Kidney (tissue), 14 donors: ENCODE measurements around the gene CDK14. TPM values are rescaled to one million over a fixed set of nuclear protein-coding genes. Genes with fewer than 3 reads are reported as not detected.

Source experiments
- DNase-seq, 5 donors: peaks; one replicate each; pipeline ENCODE4 v3.0.0-alpha.2; 2013 to 2020
- FAIRE-seq: peaks from 2 replicates; lab custom pipeline; 2012; peaks lifted over from hg19 to GRCh38; lab: Jason Lieb, UNC
- H3K27ac ChIP-seq, 2 donors: one replicate each; pipeline ENCODE4 v1.7.0; 2013; ENCODE audit warnings: low read depth in 2 of 2, low read length in 2 of 2, inconsistent platforms in 1 of 2
- H3K27me3 ChIP-seq: one replicate; pipeline ENCODE4 v1.7.1; 2013; ENCODE audit warnings: low read length, inconsistent platforms; ENCODE audit not compliant: control insufficient read depth, insufficient read depth
- H3K36me3 ChIP-seq, 3 donors: one replicate each; pipeline versions ENCODE4 v1.7.0 to v1.7.1; 2013; ENCODE audit warnings: low read length in 3 of 3, control low read depth in 1 of 3, inconsistent platforms in 1 of 3; ENCODE audit not compliant: insufficient read depth in 3 of 3, control insufficient read depth in 2 of 3
- H3K4me1 ChIP-seq, 3 donors: one replicate each; pipeline versions ENCODE4 v1.7.0 to v1.7.1; 2013; ENCODE audit warnings: low read length in 3 of 3, inconsistent platforms in 1 of 3, low read depth in 1 of 3; ENCODE audit not compliant: control insufficient read depth in 2 of 3, insufficient read depth in 2 of 3
- H3K4me3 ChIP-seq, 3 donors: one replicate each; pipeline versions ENCODE4 v1.7.0 to v1.8.1; 2013; ENCODE audit warnings: low read length in 3 of 3, control low read depth in 1 of 3, inconsistent platforms in 1 of 3
- H3K9ac ChIP-seq, 3 donors: one replicate each; pipeline versions ENCODE4 v1.7.0 to v1.7.1; 2013; ENCODE audit warnings: low read length in 3 of 3, control low read depth in 1 of 3, inconsistent platforms in 1 of 3
- H3K9me3 ChIP-seq, 3 donors: one replicate each; pipeline versions ENCODE4 v1.7.0 to v1.7.1; 2013; ENCODE audit warnings: low read length in 3 of 3, control low read depth in 1 of 3, inconsistent platforms in 1 of 3; ENCODE audit not compliant: control insufficient read depth in 2 of 3, insufficient read depth in 1 of 3
- intact Hi-C: fragments of 100-400 bp; cut with DNase I; formaldehyde crosslinking; loops from one replicate; pipeline ENCODE4 v1.11.1; 2022
- polyA plus RNA-seq: library from polyadenylated mRNA; stranded (reverse); fragments of 350-450 nt; fragmentation: Illumina TruSeq; extraction: RNeasy Lipid Tissue Mini Kit (QIAGEN cat#74804); gene quantifications from one replicate; pipeline ENCODE4 v1.2.3, GENCODE V29; 2014; ENCODE audit warnings: low read depth, low replicate concordance; ENCODE audit not compliant: insufficient read depth
- total RNA-seq: library from RNA; stranded (reverse); fragmentation: NEBNext Ultra II Directional; extraction: Animal tissue kit (Norgen Biotek cat#: 25700); gene quantifications from one replicate; pipeline ENCODE4 v1.2.1, GENCODE V29; 2021
- TF ChIP-seq, protein P1 (sequence below): IDR thresholded peaks from 3 replicates; pipeline ENCODE4 v1.5.1; 2012; ENCODE audit warnings: mild to moderate bottlenecking, moderate library complexity, borderline replicate concordance; ENCODE audit not compliant: insufficient read depth; ENCODE audit errors: extremely low read depth
- donor health status: control.
- donor health status: control.
- donor health status: control.
- donor health status: control.
- donor health status: control.
- donor health status: DM: yes; HTN: yes; CAD: no.
- donor health status: Normal renal cell carcinoma (clear cell type).

The CDK14 gene
- total and polyA plus RNA-seq, 2 donors from 2014 or later: 11.9 to 33.9 TPM

GRCh38 chr7:90692947-90693346, 96.8 kb downstream of the CDK14 start:
- no peak overlapping the region for H3K9ac ChIP-seq
- TF ChIP-seq, protein P1, sequence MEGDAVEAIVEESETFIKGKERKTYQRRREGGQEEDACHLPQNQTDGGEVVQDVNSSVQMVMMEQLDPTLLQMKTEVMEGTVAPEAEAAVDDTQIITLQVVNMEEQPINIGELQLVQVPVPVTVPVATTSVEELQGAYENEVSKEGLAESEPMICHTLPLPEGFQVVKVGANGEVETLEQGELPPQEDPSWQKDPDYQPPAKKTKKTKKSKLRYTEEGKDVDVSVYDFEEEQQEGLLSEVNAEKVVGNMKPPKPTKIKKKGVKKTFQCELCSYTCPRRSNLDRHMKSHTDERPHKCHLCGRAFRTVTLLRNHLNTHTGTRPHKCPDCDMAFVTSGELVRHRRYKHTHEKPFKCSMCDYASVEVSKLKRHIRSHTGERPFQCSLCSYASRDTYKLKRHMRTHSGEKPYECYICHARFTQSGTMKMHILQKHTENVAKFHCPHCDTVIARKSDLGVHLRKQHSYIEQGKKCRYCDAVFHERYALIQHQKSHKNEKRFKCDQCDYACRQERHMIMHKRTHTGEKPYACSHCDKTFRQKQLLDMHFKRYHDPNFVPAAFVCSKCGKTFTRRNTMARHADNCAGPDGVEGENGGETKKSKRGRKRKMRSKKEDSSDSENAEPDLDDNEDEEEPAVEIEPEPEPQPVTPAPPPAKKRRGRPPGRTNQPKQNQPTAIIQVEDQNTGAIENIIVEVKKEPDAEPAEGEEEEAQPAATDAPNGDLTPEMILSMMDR: no peak
- FAIRE-seq: no peak
- no peaks in the 10 kb centered on the region for H3K36me3 ChIP-seq
- no peaks in the 10 kb centered on the region for H3K27me3 ChIP-seq
- DNase-seq: no peak
- intact Hi-C loops: no loop called here
- H3K9me3 ChIP-seq: no peaks in the 10 kb centered on the region
- H3K4me3 ChIP-seq: no peak overlapping the region
- no peak overlapping the region for H3K27ac ChIP-seq
- no peaks in the 10 kb centered on the region for H3K4me1 ChIP-seq

DNA sequence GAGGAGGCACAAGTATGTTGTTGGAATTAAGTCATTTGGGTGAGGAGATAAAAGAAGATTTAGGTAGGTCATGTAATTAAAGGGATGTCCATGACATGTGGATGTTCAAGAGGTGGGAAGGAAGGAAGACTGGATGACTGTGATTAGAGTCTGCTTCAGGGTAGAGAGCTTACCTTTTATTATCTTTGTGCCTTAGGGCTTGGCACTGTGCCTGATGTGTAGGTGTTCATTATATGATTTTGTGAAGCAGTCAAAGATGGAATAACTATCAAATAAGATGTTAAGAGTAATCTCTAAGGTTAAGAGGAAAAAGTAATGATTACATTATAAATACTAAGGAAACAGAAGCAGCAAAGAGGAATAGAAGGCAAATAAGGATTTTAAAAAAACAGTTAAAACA, 97.8 kb downstream of the CDK14 start:
- Histone ChIP-seq H3K4me1 (no peaks in the 10 kb centered on the region), H3K27ac (no peak overlapping the region), H3K4me3 (no peak overlapping the region), H3K9me3 (no peaks in the 10 kb centered on the region), H3K27me3 (no peaks in the 10 kb centered on the region), H3K36me3 (no peaks in the 10 kb centered on the region), H3K9ac (no peak overlapping the region)
- TF ChIP-seq, protein P1: no peak
- no peak for FAIRE-seq
- DNase-seq: no peak
- intact Hi-C loops: no loop called here

DNA sequence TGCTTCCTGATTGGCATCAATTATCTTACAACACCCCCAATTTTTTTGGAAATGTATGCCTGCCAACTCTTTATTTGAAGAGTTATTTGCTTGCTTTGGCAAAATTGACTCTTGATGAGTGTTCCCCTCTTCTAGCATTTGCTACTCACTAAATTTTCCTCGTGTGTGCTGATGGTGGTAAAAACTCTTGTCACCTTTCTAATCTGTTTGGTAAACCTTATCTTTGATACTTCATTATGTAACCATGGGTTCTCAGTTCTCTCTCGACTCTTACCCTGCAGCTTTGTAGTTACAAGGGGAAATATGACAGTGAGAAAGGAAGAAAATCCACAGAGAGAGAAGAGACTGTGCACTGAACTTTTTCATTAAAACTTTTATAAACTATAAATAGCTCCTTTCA, 102.5 kb downstream of the CDK14 start:
- no peak overlapping the region for H3K27ac ChIP-seq
- intact Hi-C loops: no loop called here
- H3K4me3 ChIP-seq: no peak overlapping the region
- peaks cover 0 to 4% (median 0%) of the 10 kb centered on the region in 3 donors for H3K4me1 ChIP-seq
- H3K36me3 ChIP-seq: no peaks in the 10 kb centered on the region
- FAIRE-seq (no peak), DNase-seq (no peak)
- H3K27me3 ChIP-seq: no peaks in the 10 kb centered on the region
- H3K9me3 ChIP-seq: no peaks in the 10 kb centered on the region
- H3K9ac ChIP-seq: no peak overlapping the region
- TF ChIP-seq, protein P1: no peak

- Histone ChIP-seq H3K27ac (no peak overlapping the region), H3K9ac (peak overlapping the region in 1 of 3 donors; percentile 11)
- intact Hi-C loops: no loop called here
Measured at GRCh38 chr7:90701021-90701420, 104.9 kb downstream of the CDK14 start.

More at GRCh38 chr7:90701021-90701420, 104.9 kb downstream of the CDK14 start:
- no peaks in the 10 kb centered on the region for H3K36me3 ChIP-seq
- FAIRE-seq (no peak), DNase-seq (no peak)
- TF ChIP-seq, protein P1: no peak
- H3K9me3 ChIP-seq: no peaks in the 10 kb centered on the region
- H3K4me1 ChIP-seq: peaks cover 0 to 4% (median 0%) of the 10 kb centered on the region in 3 donors
- peak overlapping the region in 2 of 3 donors; percentile 62 to 76 for H3K4me3 ChIP-seq
- H3K27me3 ChIP-seq: no peaks in the 10 kb centered on the region
